A549 (cell line): Measurements from ENCODE around the gene CHAD. TPM values are rescaled to one million over a fixed set of nuclear protein-coding genes. Genes with fewer than 3 reads are reported as not detected.

Experiments
- ATAC-seq, 2 experiments: fragments of 200-7000 bp in 1 of 2; fragments of >200 bp in 1 of 2; cut with Nextera tagmentation in 1 of 2; cut with Tn5 transposase in 1 of 2; 3 replicates each; pipeline versions ENCODE4 v1.8.0 to v1.9.1; 2018 to 2020; ENCODE audit warnings: mild to moderate bottlenecking in 1 of 2, moderate library complexity in 1 of 2
- CTCF ChIA-PET: fragments of 300-600 bp; sonication (Branson Sonifier 250); formaldehyde crosslinking; extraction: SDS; loops from one replicate; lab custom pipeline; 2021; ENCODE audit warnings: antibody characterized with exemption, inconsistent platforms; lab: Yijun Ruan, JAX
- POLR2A ChIA-PET: fragments of 350-600 bp; formaldehyde crosslinking; extraction: SDS; loops from one replicate; lab custom pipeline; 2021; ENCODE audit warnings: antibody characterized with exemption, inconsistent platforms; lab: Yijun Ruan, JAX
- DNase-seq, 2 experiments: peaks; one replicate each; pipeline versions ENCODE4 v3.0.0 to v3.0.0-alpha.2; 2011 to 2016; ENCODE audit warnings: low read depth in 1 of 2, low spot score in 1 of 2
- FAIRE-seq: peaks from 2 replicates; lab custom pipeline; 2011; peaks lifted over from hg19 to GRCh38; lab: Jason Lieb, UNC
- H3K27ac ChIP-seq, 2 experiments: fragments of >200 bp; sonication (Bioruptor Twin); formaldehyde crosslinking; 3 replicates each; pipeline ENCODE4 v1.5.1; 2016 to 2017
- H3K4me1 ChIP-seq: fragments of >200 bp; sonication (Bioruptor Twin); formaldehyde crosslinking; 3 replicates; pipeline ENCODE4 v1.6.1; 2016
- H3K4me2 ChIP-seq: fragments of >200 bp; sonication (Bioruptor Twin); formaldehyde crosslinking; 3 replicates; pipeline ENCODE4 v1.6.1; 2016
- H3K4me3 ChIP-seq: fragments of >200 bp; sonication (Bioruptor Twin); formaldehyde crosslinking; 3 replicates; pipeline ENCODE4 v1.5.1; 2016
- H3K9me3 ChIP-seq: fragments of >200 bp; sonication (Bioruptor Twin); formaldehyde crosslinking; 3 replicates; pipeline ENCODE4 v1.6.1; 2016
- BHLHE40 ChIP-seq: IDR thresholded peaks from 2 replicates; pipeline ENCODE4 v1.6.1; 2012; ENCODE audit warnings: low read depth, low read length, inconsistent platforms
- CBX8 ChIP-seq: fragments of 200-600 bp; sonication (generic); IDR thresholded peaks from 2 replicates; pipeline ENCODE4 v1.6.1; 2016
- CEBPB ChIP-seq, 2 experiments: fragments of >200 bp in 1 of 2; sonication (Bioruptor Twin) in 1 of 2; formaldehyde crosslinking in 1 of 2; IDR thresholded peaks; 2 replicates each; pipeline ENCODE4 v1.6.1; 2012 to 2016
- CHD2 ChIP-seq: fragments of 150-350 bp; IDR thresholded peaks from 2 replicates; pipeline ENCODE4 v1.6.1; 2014; ENCODE audit warnings: low read length; ENCODE audit not compliant: partially characterized antibody
- CHD4 ChIP-seq: fragments of 200-600 bp; sonication (generic); IDR thresholded peaks from 2 replicates; pipeline ENCODE4 v1.6.1; 2016; ENCODE audit warnings: antibody characterized with exemption, mild to moderate bottlenecking, borderline replicate concordance
- CTCF ChIP-seq: fragments of >200 bp; sonication (Bioruptor Twin); formaldehyde crosslinking; IDR thresholded peaks from 3 replicates; pipeline ENCODE4 v1.5.1; 2016
- EHF ChIP-seq: fragments of 250-450 bp; sonication (Bioruptor Pico); IDR thresholded peaks from 2 replicates; pipeline ENCODE4 v1.5.0; 2020; ENCODE audit warnings: mild to moderate bottlenecking
- EHMT2 ChIP-seq: fragments of 200-600 bp; sonication (generic); IDR thresholded peaks from 2 replicates; pipeline ENCODE4 v1.6.1; 2016; ENCODE audit warnings: antibody characterized with exemption, low read depth, mild to moderate bottlenecking, moderate library complexity
- ELK1 ChIP-seq: fragments of 150-350 bp; IDR thresholded peaks from 2 replicates; pipeline ENCODE4 v1.6.1; 2014; ENCODE audit warnings: low read depth, mild to moderate bottlenecking, low read length
- FOSL2 ChIP-seq, 2 experiments: fragments of 450-650 bp in 1 of 2; fragments of >200 bp in 1 of 2; sonication (Bioruptor Twin) in 1 of 2; formaldehyde crosslinking; IDR thresholded peaks; 2 replicates each; pipeline versions ENCODE4 v1.5.0 to v1.6.1; 2016 to 2020; ENCODE audit warnings: mild to moderate bottlenecking in 1 of 2, moderate library complexity in 1 of 2
- FOXS1 ChIP-seq: fragments of 250-450 bp; sonication (Bioruptor Pico); IDR thresholded peaks from 2 replicates; pipeline ENCODE4 v1.5.0; 2020; ENCODE audit warnings: mild to moderate bottlenecking, moderate library complexity
- HEYL ChIP-seq: fragments of 250-450 bp; sonication (Bioruptor Pico); IDR thresholded peaks from 2 replicates; pipeline ENCODE4 v1.8.0; 2021; ENCODE audit warnings: mild to moderate bottlenecking, moderate library complexity
- HMGXB4 ChIP-seq: fragments of 250-450 bp; sonication (Bioruptor Pico); IDR thresholded peaks from 2 replicates; pipeline ENCODE4 v1.5.0; 2021; ENCODE audit warnings: mild to moderate bottlenecking, moderate library complexity, borderline replicate concordance
- HOXA7 ChIP-seq: fragments of 250-450 bp; sonication (Bioruptor Pico); IDR thresholded peaks from 2 replicates; pipeline ENCODE4 v1.5.0; 2020; ENCODE audit warnings: mild to moderate bottlenecking, moderate library complexity
- HOXB13 ChIP-seq: fragments of 250-450 bp; sonication (Bioruptor Pico); IDR thresholded peaks from 2 replicates; pipeline ENCODE4 v1.5.0; 2020; ENCODE audit warnings: low read depth, mild to moderate bottlenecking, moderate library complexity
- JUN ChIP-seq, 2 experiments: fragments of >200 bp; sonication (Bioruptor Twin); formaldehyde crosslinking; IDR thresholded peaks; 2 replicates in 1 of 2; 3 replicates in 1 of 2; pipeline ENCODE4 v1.6.1; 2016 to 2017
- KDM1A ChIP-seq: fragments of 200-600 bp; sonication (generic); IDR thresholded peaks from 2 replicates; pipeline ENCODE4 v1.6.1; 2016; ENCODE audit warnings: low read depth, mild to moderate bottlenecking
- MAFK ChIP-seq: fragments of 450-650 bp; IDR thresholded peaks from 2 replicates; pipeline ENCODE4 v1.6.1; 2014; ENCODE audit not compliant: partially characterized antibody
- MAX ChIP-seq: IDR thresholded peaks from 2 replicates; pipeline ENCODE4 v1.6.1; 2012
- MAZ ChIP-seq: fragments of 150-350 bp; IDR thresholded peaks from 2 replicates; pipeline ENCODE4 v1.6.1; 2014; ENCODE audit warnings: antibody characterized with exemption, low read depth, low read length, borderline replicate concordance
- NPAS2 ChIP-seq: fragments of 250-450 bp; sonication (Bioruptor Pico); IDR thresholded peaks from 2 replicates; pipeline ENCODE4 v1.8.0; 2022; ENCODE audit warnings: mild to moderate bottlenecking, moderate library complexity, borderline replicate concordance
- PHF8 ChIP-seq: fragments of 200-600 bp; sonication (generic); IDR thresholded peaks from 2 replicates; pipeline ENCODE4 v1.6.1; 2016; ENCODE audit warnings: low read depth, mild to moderate bottlenecking, antibody characterized with exemption, moderate library complexity, borderline replicate concordance
- POLR2AphosphoS2 ChIP-seq: conservative IDR thresholded peaks from 2 replicates; pipeline ENCODE4 v1.6.1; 2012; ENCODE audit warnings: low read length, improper control_type of control experiment, inconsistent platforms
- SREBF2 ChIP-seq: fragments of 450-650 bp; IDR thresholded peaks from 2 replicates; pipeline ENCODE4 v1.6.1; 2014; ENCODE audit warnings: mild to moderate bottlenecking, moderate library complexity
- TFCP2L1 ChIP-seq: fragments of 250-450 bp; sonication (Bioruptor Pico); IDR thresholded peaks from 2 replicates; pipeline ENCODE4 v1.5.0; 2021; ENCODE audit warnings: mild to moderate bottlenecking
- TP53 ChIP-seq: fragments of 250-450 bp; sonication (Bioruptor Pico); IDR thresholded peaks from 2 replicates; pipeline ENCODE4 v1.5.0; 2021; ENCODE audit warnings: mild to moderate bottlenecking, moderate library complexity
- USF2 ChIP-seq: fragments of 450-650 bp; IDR thresholded peaks from 2 replicates; pipeline ENCODE4 v1.6.1; 2014; ENCODE audit warnings: antibody characterized with exemption
- ZFP36 ChIP-seq: fragments of 450-650 bp; IDR thresholded peaks from 2 replicates; pipeline ENCODE4 v1.6.1; 2014; ENCODE audit warnings: borderline replicate concordance; ENCODE audit not compliant: partially characterized antibody
- ZSCAN20 ChIP-seq: fragments of 250-450 bp; sonication (Bioruptor Pico); IDR thresholded peaks from 2 replicates; pipeline ENCODE4 v1.8.0; 2022; ENCODE audit warnings: mild to moderate bottlenecking, moderate library complexity
- WGBS: methylation state at CpG from one replicate; pipeline ENCODE4 v1.1.6; 2017; ENCODE audit errors: missing lambda C conversion rate; 5-methylcytosine and 5-hydroxymethylcytosine counted together
- polyA plus RNA-seq, 4 experiments: library from polyadenylated mRNA; depleted of rRNA in 3 of 4; stranded (reverse); fragments of >200 nt; fragmentation: RNase III in 1 of 4; extraction: RNeasy Plus Mini Kit Qiagen cat#74134 plus additional on column Dnase treatment in 1 of 4; gene quantifications; 2 replicates in 3 of 4; 3 replicates in 1 of 4; pipeline ENCODE4 v1.2.3, GENCODE V29; 2011 to 2017

Gene CHAD
- polyA plus RNA-seq, 2 of the 4 experiments (the other 2 are of a cell fraction), result not detected

- no peak for DNase-seq
- CTCF ChIA-PET, result interaction anchor here (0.6 to 10.0 kb wide), 26 partner anchors 10 to 383 kb away, joined by 3 to 238 read pairs (median 4); partner anchors contain the start of genes CHAD, COL1A1, LRRC59 and WFIKKN2
- 86% methylated on average over 7 of the region's 7 CpGs for WGBS
- peaks cover 27% of the 10 kb centered on the region for H3K4me1 ChIP-seq
- POLR2A ChIA-PET, result interaction anchor here (0.6 kb wide), 1 partner anchor 53 kb away, joined by 4 read pairs; no protein-coding TSS in a partner anchor
- H3K27ac ChIP-seq, result peak overlapping the region; percentile 79 to 91
- no peak for FAIRE-seq
- ATAC-seq, result no peak
- TF ChIP-seq JUN (IDR thresholded peaks at IDR 0.05) (no peak), HMGXB4 (CRISPR knock-in tag) (no peak), PHF8 (no peak), CBX8 (no peak), MAX (no peak), EHF (no peak), ELK1 (no peak), ZFP36 (no peak), CHD2 (no peak), MAZ (no peak), HEYL (CRISPR knock-in tag) (no peak), NPAS2 (CRISPR knock-in tag) (no peak), CEBPB (IDR thresholded peaks at IDR 0.05) (no peak), FOSL2 (IDR thresholded peaks at IDR 0.05) (no peak), FOSL2 (CRISPR knock-in tag; IDR thresholded peaks at IDR 0.05) (no peak), HOXB13 (CRISPR knock-in tag) (no peak), USF2 (no peak), ZSCAN20 (CRISPR knock-in tag) (no peak), TFCP2L1 (CRISPR knock-in tag) (no peak), SREBF2 (no peak), MAFK (no peak)
- H3K4me3 ChIP-seq, result peak overlapping the region; percentile 65; the same call in 1 of the 3 replicates
- H3K4me2 ChIP-seq, result peak overlapping the region; percentile 76
- H3K9me3 ChIP-seq, result no peaks in the 10 kb centered on the region
Observed at GRCh38 chr17:50477976-50478375, 9.3 kb upstream of the CHAD start.

- DNase-seq (no peak), ATAC-seq (no peak), FAIRE-seq (no peak)
- 80% methylated on average over 18 of the region's 18 CpGs for WGBS
- POLR2A ChIA-PET, result no interaction called here
- Histone ChIP-seq H3K4me3 (no peak overlapping the region), H3K9me3 (no peaks in the 10 kb centered on the region), H3K4me2 (no peak overlapping the region), H3K27ac (no peak overlapping the region), H3K4me1 (peaks cover 19% of the 10 kb centered on the region)
- CTCF ChIA-PET, result interaction anchor here (0.6 to 10.0 kb wide), 9 partner anchors 15 to 276 kb away, joined by 3 to 238 read pairs (median 4); partner anchors contain the start of genes CHAD, COL1A1 and LUC7L3
- TF ChIP-seq POLR2AphosphoS2 (no peak), CTCF (no peak), TP53 (CRISPR knock-in tag) (no peak), MAFK (no peak), CHD4 (no peak), CBX8 (no peak), EHF (no peak), FOXS1 (CRISPR knock-in tag) (no peak), KDM1A (no peak), JUN (IDR thresholded peaks at IDR 0.05) (no peak), HOXA7 (CRISPR knock-in tag) (no peak), BHLHE40 (no peak), EHMT2 (no peak), ZFP36 (no peak), HOXB13 (CRISPR knock-in tag) (no peak)
Observed at GRCh38 chr17:50476545-50477315, 8.1 kb upstream of the CHAD start.
